ENCODE results near the gene PPM1B. TPM values are rescaled to one million over a fixed set of nuclear protein-coding genes. Genes with fewer than 3 reads are reported as not detected.

The PPM1B gene
- total RNA-seq, 1 donor = 31.5 TPM

- H3K4me1 ChIP-seq (ENCODE audit: insufficient read depth, low read length) = peaks cover 14% of the 10 kb centered on the region
- H3K36me3 ChIP-seq (ENCODE audit: insufficient read depth, low read length) = no peaks in the 10 kb centered on the region
- TF ChIP-seq CTCF (IDR thresholded peaks at IDR 0.05; ENCODE audit: extremely low read depth, low read depth, low read length) = no peak
- H3K9me3 ChIP-seq (ENCODE audit: low read depth, low read length) = no peaks in the 10 kb centered on the region
- H2AFZ ChIP-seq (ENCODE audit: low read length) = peak overlapping the region; percentile 92
- H3K4me2 ChIP-seq (ENCODE audit: insufficient read depth, low read length) = peak overlapping the region; percentile 76
- H3K27me3 ChIP-seq (ENCODE audit: insufficient read depth, low read length) = no peaks in the 10 kb centered on the region
- peak overlapping the region; percentile 71 for H3K4me3 ChIP-seq (ENCODE audit: insufficient read depth, low read length)
- DNase-seq (ENCODE audit: insufficient read length, low spot score, missing footprints) = no peak
- peaks cover 19% of the 10 kb centered on the region for H4K20me1 ChIP-seq (ENCODE audit: insufficient read depth, low read length)
- peaks cover 32% of the 10 kb centered on the region for H3K79me2 ChIP-seq (ENCODE audit: insufficient read depth, low read length)
- peak overlapping the region; percentile 91 for H3K27ac ChIP-seq (ENCODE audit: low read depth, low read length)
These were observed 1.3 kb upstream of the PPM1B start for GRCh38 chr2:44167311-44167907.

- TF ChIP-seq CTCF (IDR thresholded peaks at IDR 0.05; ENCODE audit: extremely low read depth, low read depth, low read length) = no peak
- H2AFZ ChIP-seq (ENCODE audit: low read length) = peak overlapping the region; percentile 92
- H3K27ac ChIP-seq (ENCODE audit: low read depth, low read length) = peak overlapping the region; percentile 91
- H3K9me3 ChIP-seq (ENCODE audit: low read depth, low read length) = no peaks in the 10 kb centered on the region
- peak; percentile 100 for DNase-seq (ENCODE audit: insufficient read length, low spot score, missing footprints)
- H3K4me1 ChIP-seq (ENCODE audit: insufficient read depth, low read length) = peaks cover 14% of the 10 kb centered on the region
- peak overlapping the region; percentile 76 for H3K4me2 ChIP-seq (ENCODE audit: insufficient read depth, low read length)
- peak overlapping the region; percentile 71 for H3K4me3 ChIP-seq (ENCODE audit: insufficient read depth, low read length)
- peaks cover 39% of the 10 kb centered on the region for H3K79me2 ChIP-seq (ENCODE audit: insufficient read depth, low read length)
- peaks cover 21% of the 10 kb centered on the region for H4K20me1 ChIP-seq (ENCODE audit: insufficient read depth, low read length)
- H3K27me3 ChIP-seq (ENCODE audit: insufficient read depth, low read length) = no peaks in the 10 kb centered on the region
- no peaks in the 10 kb centered on the region for H3K36me3 ChIP-seq (ENCODE audit: insufficient read depth, low read length)
These were observed 581 bp upstream of the PPM1B start for GRCh38 chr2:44167908-44168680.

GRCh38 chr2:44169155-44169898, 652 bp downstream of the PPM1B start:
- no peak for TF ChIP-seq CTCF (IDR thresholded peaks at IDR 0.05; ENCODE audit: extremely low read depth, low read depth, low read length)
- Histone ChIP-seq H3K4me2 (ENCODE audit: insufficient read depth, low read length) (peak overlapping the region; percentile 81), H3K36me3 (ENCODE audit: insufficient read depth, low read length) (no peaks in the 10 kb centered on the region), H2AFZ (ENCODE audit: low read length) (peak overlapping the region; percentile 87), H3K9me3 (ENCODE audit: low read depth, low read length) (no peaks in the 10 kb centered on the region), H3K27me3 (ENCODE audit: insufficient read depth, low read length) (no peaks in the 10 kb centered on the region), H3K4me1 (ENCODE audit: insufficient read depth, low read length) (peaks cover 14% of the 10 kb centered on the region), H3K27ac (ENCODE audit: low read depth, low read length) (peak overlapping the region; percentile 75), H4K20me1 (ENCODE audit: insufficient read depth, low read length) (peaks cover 21% of the 10 kb centered on the region), H3K79me2 (ENCODE audit: insufficient read depth, low read length) (peaks cover 51% of the 10 kb centered on the region), H3K4me3 (ENCODE audit: insufficient read depth, low read length) (peak overlapping the region; percentile 77)
- DNase-seq (ENCODE audit: insufficient read length, low spot score, missing footprints) = peak; percentile 83
